ENCODE results near the gene NAAA. TPM values are rescaled to one million over a fixed set of nuclear protein-coding genes. Genes with fewer than 3 reads are reported as not detected.
A peak's percentile ranks its signal among the peaks of the same experiment; 100 is the strongest.

NAAA gene
- total RNA-seq, 2 donors from 2014 or later = 1.7 TPM

DNA sequence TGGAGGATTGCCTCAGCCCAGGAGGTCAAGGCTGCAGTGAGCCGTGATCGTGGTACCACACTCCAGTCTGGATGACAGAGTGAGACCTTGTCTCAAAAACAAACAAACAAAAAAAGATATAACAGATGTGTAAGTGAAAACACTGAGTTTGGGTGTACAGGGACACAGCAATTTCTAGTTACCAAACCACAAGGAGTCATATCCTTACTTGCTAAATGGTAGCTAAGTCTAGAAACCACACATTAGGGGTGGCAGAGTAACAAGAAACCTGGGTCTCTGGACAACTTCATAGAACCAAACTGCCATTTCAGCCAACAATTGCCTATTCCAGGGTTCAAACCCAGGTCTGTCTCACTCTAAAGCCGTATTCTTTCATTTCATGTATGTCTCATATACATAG, 59.3 kb downstream of the NAAA start:
- no peak overlapping the region for H3K27ac ChIP-seq (ENCODE audit: low read depth, low read length)
- H3K27me3 ChIP-seq (ENCODE audit: control insufficient read depth, insufficient read depth, low read length, poor library complexity, severe bottlenecking) = no peaks in the 10 kb centered on the region
- H3K27me3 Mint-ChIP-seq (ENCODE audit: insufficient read depth) = no peaks in the 10 kb centered on the region
- H3K9me3 Mint-ChIP-seq = no peaks in the 10 kb centered on the region
- H3K36me3 Mint-ChIP-seq (ENCODE audit: low read depth) = no peaks in the 10 kb centered on the region
- no peak for DNase-seq
- WGBS, 2 experiments (ENCODE audit: insufficient coverage in 1 of 2, insufficient read length in 1 of 2) = 93 to 94% methylated on average over 3 of the region's 3 CpGs
- no peaks in the 10 kb centered on the region for H3K4me1 ChIP-seq (ENCODE audit: control insufficient read depth, insufficient read depth, low read length)
- H3K4me3 ChIP-seq (ENCODE audit: low read length) = no peak overlapping the region
- TF ChIP-seq, protein P1, sequence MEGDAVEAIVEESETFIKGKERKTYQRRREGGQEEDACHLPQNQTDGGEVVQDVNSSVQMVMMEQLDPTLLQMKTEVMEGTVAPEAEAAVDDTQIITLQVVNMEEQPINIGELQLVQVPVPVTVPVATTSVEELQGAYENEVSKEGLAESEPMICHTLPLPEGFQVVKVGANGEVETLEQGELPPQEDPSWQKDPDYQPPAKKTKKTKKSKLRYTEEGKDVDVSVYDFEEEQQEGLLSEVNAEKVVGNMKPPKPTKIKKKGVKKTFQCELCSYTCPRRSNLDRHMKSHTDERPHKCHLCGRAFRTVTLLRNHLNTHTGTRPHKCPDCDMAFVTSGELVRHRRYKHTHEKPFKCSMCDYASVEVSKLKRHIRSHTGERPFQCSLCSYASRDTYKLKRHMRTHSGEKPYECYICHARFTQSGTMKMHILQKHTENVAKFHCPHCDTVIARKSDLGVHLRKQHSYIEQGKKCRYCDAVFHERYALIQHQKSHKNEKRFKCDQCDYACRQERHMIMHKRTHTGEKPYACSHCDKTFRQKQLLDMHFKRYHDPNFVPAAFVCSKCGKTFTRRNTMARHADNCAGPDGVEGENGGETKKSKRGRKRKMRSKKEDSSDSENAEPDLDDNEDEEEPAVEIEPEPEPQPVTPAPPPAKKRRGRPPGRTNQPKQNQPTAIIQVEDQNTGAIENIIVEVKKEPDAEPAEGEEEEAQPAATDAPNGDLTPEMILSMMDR (conservative IDR thresholded peaks at IDR 0.05) = no peak
- no peak overlapping the region for H3K27ac Mint-ChIP-seq
- no peaks in the 10 kb centered on the region for H3K9me3 ChIP-seq (ENCODE audit: control insufficient read depth, low read length)
- no peaks in the 10 kb centered on the region for H3K4me1 Mint-ChIP-seq
- no peak overlapping the region for H3K9ac ChIP-seq (ENCODE audit: extremely low read depth, low read length, poor library complexity, severe bottlenecking)
- H3K36me3 ChIP-seq (ENCODE audit: control insufficient read depth, insufficient read depth, low read length) = no peaks in the 10 kb centered on the region
- no peak overlapping the region for H3K4me3 Mint-ChIP-seq

DNA sequence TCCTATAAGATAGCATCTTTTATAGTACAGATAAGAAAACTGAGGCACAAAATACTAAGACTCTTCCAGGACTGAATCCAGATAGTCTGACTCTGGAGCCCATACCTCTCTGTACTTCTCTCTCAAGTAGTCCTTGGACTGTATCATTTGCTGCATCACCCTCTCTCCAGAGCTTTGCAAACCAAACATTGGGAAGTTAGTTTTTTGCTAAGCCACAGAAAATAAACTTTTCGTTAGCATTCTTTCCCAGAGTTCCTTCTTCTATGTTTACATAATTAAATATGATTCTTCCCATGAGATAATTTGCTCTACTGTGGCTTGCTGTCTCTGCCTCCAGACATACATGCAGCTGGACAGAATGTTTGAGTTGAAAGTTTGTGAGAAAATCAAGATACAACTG, 60.5 kb downstream of the NAAA start:
- no peak overlapping the region for H3K4me3 ChIP-seq (ENCODE audit: low read length)
- H3K9me3 ChIP-seq (ENCODE audit: control insufficient read depth, low read length) = no peaks in the 10 kb centered on the region
- no peaks in the 10 kb centered on the region for H3K27me3 ChIP-seq (ENCODE audit: control insufficient read depth, insufficient read depth, low read length, poor library complexity, severe bottlenecking)
- no peak overlapping the region for H3K27ac Mint-ChIP-seq
- H3K9ac ChIP-seq (ENCODE audit: extremely low read depth, low read length, poor library complexity, severe bottlenecking) = no peak overlapping the region
- H3K4me3 Mint-ChIP-seq = no peak overlapping the region
- TF ChIP-seq, protein P1 (conservative IDR thresholded peaks at IDR 0.05) = no peak
- no peaks in the 10 kb centered on the region for H3K36me3 Mint-ChIP-seq (ENCODE audit: low read depth)
- no peaks in the 10 kb centered on the region for H3K4me1 ChIP-seq (ENCODE audit: control insufficient read depth, insufficient read depth, low read length)
- DNase-seq = no peak
- H3K27me3 Mint-ChIP-seq (ENCODE audit: insufficient read depth) = no peaks in the 10 kb centered on the region
- H3K9me3 Mint-ChIP-seq = no peaks in the 10 kb centered on the region
- H3K27ac ChIP-seq (ENCODE audit: low read depth, low read length) = no peak overlapping the region
- 75% methylated on average over 1 of the region's 1 CpG; no CpG with 5 or more reads in 1 of the 2 experiments for WGBS, 2 experiments (ENCODE audit: insufficient coverage in 1 of 2, insufficient read length in 1 of 2)
- H3K4me1 Mint-ChIP-seq = no peaks in the 10 kb centered on the region
- H3K36me3 ChIP-seq (ENCODE audit: control insufficient read depth, insufficient read depth, low read length) = no peaks in the 10 kb centered on the region

DNA sequence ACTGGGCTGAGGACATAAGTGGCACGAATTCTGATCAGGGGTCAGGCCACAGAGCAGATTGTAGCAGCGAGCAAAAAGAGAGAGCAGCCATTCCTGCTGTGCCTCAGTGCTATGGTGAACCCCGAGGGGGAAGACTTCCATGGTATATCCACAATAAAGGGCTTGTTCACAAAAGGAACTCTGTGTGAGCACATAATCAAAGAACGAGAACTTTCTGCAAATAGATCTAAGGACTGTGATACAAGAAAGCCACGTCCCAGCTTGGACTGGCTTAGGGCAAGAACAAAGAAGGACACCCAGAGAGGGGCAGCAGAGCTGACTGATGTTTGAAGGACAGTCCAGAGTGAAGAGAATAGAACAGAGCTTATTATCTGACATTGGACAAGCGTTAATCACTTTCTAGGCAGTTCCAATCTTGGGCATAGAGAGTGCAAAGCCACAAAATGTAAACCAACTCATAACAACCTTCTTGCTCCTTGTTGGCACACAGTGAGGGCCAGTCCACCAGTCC, 62.5 kb downstream of the NAAA start:
- 51 to 76% methylated on average over 4 to 6 of the region's 6 CpGs for WGBS, 2 experiments (ENCODE audit: insufficient coverage in 1 of 2, insufficient read length in 1 of 2)
- Mint-ChIP-seq H3K4me3 (no peak overlapping the region), H3K9me3 (no peaks in the 10 kb centered on the region), H3K27ac (no peak overlapping the region), H3K27me3 (ENCODE audit: insufficient read depth) (no peaks in the 10 kb centered on the region), H3K4me1 (no peaks in the 10 kb centered on the region), H3K36me3 (ENCODE audit: low read depth) (no peaks in the 10 kb centered on the region)
- no peak for DNase-seq
- no peaks in the 10 kb centered on the region for H3K4me1 ChIP-seq (ENCODE audit: control insufficient read depth, insufficient read depth, low read length)
- H3K4me3 ChIP-seq (ENCODE audit: low read length) = no peak overlapping the region
- H3K27ac ChIP-seq (ENCODE audit: low read depth, low read length) = peak overlapping the region; percentile 56
- H3K27me3 ChIP-seq (ENCODE audit: control insufficient read depth, insufficient read depth, low read length, poor library complexity, severe bottlenecking) = no peaks in the 10 kb centered on the region
- no peaks in the 10 kb centered on the region for H3K36me3 ChIP-seq (ENCODE audit: control insufficient read depth, insufficient read depth, low read length)
- H3K9me3 ChIP-seq (ENCODE audit: control insufficient read depth, low read length) = no peaks in the 10 kb centered on the region
- TF ChIP-seq, protein P1 (conservative IDR thresholded peaks at IDR 0.05) = no peak
- no peak overlapping the region for H3K9ac ChIP-seq (ENCODE audit: extremely low read depth, low read length, poor library complexity, severe bottlenecking)

Data from endodermal cell (in vitro differentiated cells).